HEK293T (cell line): ENCODE results near the gene TERB1.

Experiments
- ARNT ChIP-seq: fragments of 450-650 bp; IDR thresholded peaks from 2 replicates; pipeline ENCODE4 v1.6.1; 2017; ENCODE audit warnings: mild to moderate bottlenecking
- BHLHE40 ChIP-seq: fragments of 450-650 bp; IDR thresholded peaks from 2 replicates; pipeline ENCODE4 v1.6.1; 2016; ENCODE audit warnings: mild to moderate bottlenecking, moderate library complexity, borderline replicate concordance
- CTBP1 ChIP-seq: fragments of 450-650 bp; IDR thresholded peaks from 2 replicates; pipeline ENCODE4 v1.6.1; 2016; ENCODE audit warnings: borderline replicate concordance
- ELF4 ChIP-seq: fragments of 450-650 bp; IDR thresholded peaks from 2 replicates; pipeline ENCODE4 v1.6.1; 2017; ENCODE audit warnings: antibody characterized with exemption
- FOXA1 ChIP-seq: fragments of 450-650 bp; IDR thresholded peaks from 2 replicates; pipeline ENCODE4 v1.6.1; 2016; ENCODE audit warnings: mild to moderate bottlenecking
- FOXK2 ChIP-seq: fragments of 450-650 bp; IDR thresholded peaks from 2 replicates; pipeline ENCODE4 v1.6.1; 2016; ENCODE audit warnings: mild to moderate bottlenecking
- FOXM1 ChIP-seq: fragments of 450-650 bp; IDR thresholded peaks from 2 replicates; pipeline ENCODE4 v1.6.1; 2017; ENCODE audit warnings: mild to moderate bottlenecking, borderline replicate concordance
- LEF1 ChIP-seq: fragments of 450-650 bp; IDR thresholded peaks from 2 replicates; pipeline ENCODE4 v1.6.1; 2017; ENCODE audit warnings: mild to moderate bottlenecking, borderline replicate concordance
- NFRKB ChIP-seq: fragments of 450-650 bp; IDR thresholded peaks from 2 replicates; pipeline ENCODE4 v1.6.1; 2016; ENCODE audit warnings: mild to moderate bottlenecking, moderate library complexity
- SP1 ChIP-seq: fragments of 450-650 bp; IDR thresholded peaks from 2 replicates; pipeline ENCODE4 v1.6.1; 2017
- SUZ12 ChIP-seq: fragments of 450-650 bp; IDR thresholded peaks from 2 replicates; pipeline ENCODE4 v1.6.1; 2016; ENCODE audit warnings: mild to moderate bottlenecking
- TARDBP ChIP-seq: fragments of 450-650 bp; IDR thresholded peaks from 2 replicates; pipeline ENCODE4 v1.6.1; 2016
- ZNF384 ChIP-seq: fragments of 450-650 bp; IDR thresholded peaks from 2 replicates; pipeline ENCODE4 v1.6.1; 2016
- TF ChIP-seq, protein P1 (sequence below): fragments of 450-650 bp; IDR thresholded peaks from 2 replicates; pipeline ENCODE4 v1.6.1; 2016

- no peak for TF ChIP-seq ELF4
- no peak for TF ChIP-seq NFRKB
- no peak for TF ChIP-seq ZNF384
- no peak for TF ChIP-seq SP1
- no peak for TF ChIP-seq FOXM1
- no peak for TF ChIP-seq TARDBP
- TF ChIP-seq, protein P1, sequence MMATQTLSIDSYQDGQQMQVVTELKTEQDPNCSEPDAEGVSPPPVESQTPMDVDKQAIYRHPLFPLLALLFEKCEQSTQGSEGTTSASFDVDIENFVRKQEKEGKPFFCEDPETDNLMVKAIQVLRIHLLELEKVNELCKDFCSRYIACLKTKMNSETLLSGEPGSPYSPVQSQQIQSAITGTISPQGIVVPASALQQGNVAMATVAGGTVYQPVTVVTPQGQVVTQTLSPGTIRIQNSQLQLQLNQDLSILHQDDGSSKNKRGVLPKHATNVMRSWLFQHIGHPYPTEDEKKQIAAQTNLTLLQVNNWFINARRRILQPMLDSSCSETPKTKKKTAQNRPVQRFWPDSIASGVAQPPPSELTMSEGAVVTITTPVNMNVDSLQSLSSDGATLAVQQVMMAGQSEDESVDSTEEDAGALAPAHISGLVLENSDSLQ = no peak
- no peak for TF ChIP-seq FOXA1
- no peak for TF ChIP-seq ARNT
- TF ChIP-seq SUZ12 = no peak
- no peak for TF ChIP-seq LEF1
- TF ChIP-seq CTBP1 = no peak
- no peak for TF ChIP-seq FOXK2
- no peak for TF ChIP-seq BHLHE40
Observed at GRCh38 chr16:66705790-66706505, 95.4 kb downstream of the TERB1 start.
